Skeletal muscle tissue (tissue), 4 donors: ENCODE data around the gene CCN6. TPM values are rescaled to one million over a fixed set of nuclear protein-coding genes. Genes with fewer than 3 reads are reported as not detected.
A peak's percentile ranks its signal among the peaks of the same experiment; 100 is the strongest.

ENCODE experiments used
- H3K27ac ChIP-seq: one replicate; pipeline ENCODE4 v1.7.0; 2013; ENCODE audit warnings: mild to moderate bottlenecking, low read depth, low read length, inconsistent platforms
- H3K27me3 ChIP-seq, 3 donors: one replicate each; pipeline ENCODE4 v1.7.0; 2013; ENCODE audit warnings: low read length in 3 of 3; ENCODE audit not compliant: control insufficient read depth in 3 of 3, insufficient read depth in 3 of 3
- H3K36me3 ChIP-seq, 3 donors: one replicate each; pipeline ENCODE4 v1.7.0; 2013; ENCODE audit warnings: low read length in 3 of 3; ENCODE audit not compliant: control insufficient read depth in 3 of 3, insufficient read depth in 3 of 3
- H3K4me1 ChIP-seq, 3 donors: one replicate each; pipeline ENCODE4 v1.7.0; 2013; ENCODE audit warnings: low read length in 3 of 3, mild to moderate bottlenecking in 3 of 3; ENCODE audit not compliant: control insufficient read depth in 3 of 3, insufficient read depth in 3 of 3
- H3K4me3 ChIP-seq, 3 donors: one replicate each; pipeline ENCODE4 v1.7.0; 2013; ENCODE audit warnings: low read length in 3 of 3
- H3K9ac ChIP-seq, 3 donors: one replicate each; pipeline ENCODE4 v1.7.0; 2013; ENCODE audit warnings: low read length in 3 of 3, mild to moderate bottlenecking in 3 of 3, moderate library complexity in 2 of 3, low read depth in 1 of 3
- H3K9me3 ChIP-seq, 3 donors: one replicate each; pipeline ENCODE4 v1.7.0; 2013; ENCODE audit warnings: low read length in 3 of 3; ENCODE audit not compliant: control insufficient read depth in 3 of 3
- total RNA-seq: library from RNA; depleted of rRNA; stranded (reverse); fragments of >200 nt; gene quantifications from one replicate; pipeline ENCODE4 v1.2.3, GENCODE V29; 2014
- donor health status: Osteomylitis.

CCN6 gene
- total RNA-seq = not detected

DNA sequence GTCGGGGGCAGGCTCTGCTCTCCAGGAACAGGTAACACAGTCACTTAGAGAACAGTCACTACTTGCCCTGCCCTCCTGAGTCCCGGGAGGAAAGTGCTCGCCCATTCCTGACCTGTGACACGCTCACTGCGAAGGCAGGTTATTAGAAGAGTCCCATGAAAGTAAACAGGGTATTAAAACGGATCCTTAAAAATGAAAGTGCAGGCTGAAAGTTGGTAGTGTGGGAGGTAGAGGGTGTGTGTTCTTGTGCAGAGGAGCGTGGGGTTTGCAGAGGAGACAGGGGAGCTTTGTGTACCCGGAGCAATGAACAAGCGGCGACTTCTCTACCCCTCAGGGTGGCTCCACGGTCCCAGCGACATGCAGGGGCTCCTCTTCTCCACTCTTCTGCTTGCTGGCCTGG is at the start of gene CCN6:
Gene CCN6, plus strand, starts transcription at position 104 of the 400 bp plus-strand sequence. Its CDS starts 254 bp downstream, at position 358.
- Histone ChIP-seq H3K36me3 (no peaks in the 10 kb centered on the region), H3K4me3 (no peak within 1 kb of the TSS), H3K27me3 (no peaks in the 10 kb centered on the region), H3K9me3 (peaks cover 0 to 2% (median 0%) of the 10 kb centered on the region in 3 donors), H3K27ac (no peak within 1 kb of the TSS), H3K4me1 (no peaks in the 10 kb centered on the region), H3K9ac (no peak within 1 kb of the TSS)

GRCh38 chr6:112004201-112005012 is 49.5 kb upstream of the CCN6 start:
- H3K27ac ChIP-seq = peak overlapping the region; percentile 5
- H3K36me3 ChIP-seq = no peaks in the 10 kb centered on the region
- H3K9me3 ChIP-seq = no peaks in the 10 kb centered on the region
- peaks cover 0 to 2% (median 0%) of the 10 kb centered on the region in 3 donors for H3K4me1 ChIP-seq
- H3K27me3 ChIP-seq = no peaks in the 10 kb centered on the region
- H3K9ac ChIP-seq = no peak overlapping the region
- H3K4me3 ChIP-seq = no peak overlapping the region

DNA sequence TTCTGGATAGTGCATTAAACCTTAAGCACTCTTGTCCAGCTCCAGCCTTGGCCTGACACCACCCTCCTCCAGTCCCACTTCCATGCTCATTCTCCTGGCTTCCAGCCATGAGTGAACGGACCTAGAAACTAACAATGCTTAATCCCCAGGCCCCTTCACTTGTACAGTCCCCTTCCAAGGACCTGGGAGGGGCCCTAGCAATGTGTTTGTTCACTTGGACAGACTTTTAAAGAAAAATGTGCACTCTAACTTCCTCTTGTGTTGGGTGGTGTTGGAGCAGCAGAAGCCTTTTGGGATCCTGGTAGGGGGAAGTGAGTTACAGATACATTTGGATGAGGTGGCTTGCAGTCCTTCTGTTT is 48.9 kb upstream of the CCN6 start:
- Histone ChIP-seq H3K4me3 (no peak overlapping the region), H3K4me1 (peaks cover 0 to 2% (median 0%) of the 10 kb centered on the region in 3 donors), H3K36me3 (no peaks in the 10 kb centered on the region), H3K27ac (peak overlapping the region; percentile 5), H3K9me3 (no peaks in the 10 kb centered on the region), H3K9ac (no peak overlapping the region), H3K27me3 (no peaks in the 10 kb centered on the region)

DNA sequence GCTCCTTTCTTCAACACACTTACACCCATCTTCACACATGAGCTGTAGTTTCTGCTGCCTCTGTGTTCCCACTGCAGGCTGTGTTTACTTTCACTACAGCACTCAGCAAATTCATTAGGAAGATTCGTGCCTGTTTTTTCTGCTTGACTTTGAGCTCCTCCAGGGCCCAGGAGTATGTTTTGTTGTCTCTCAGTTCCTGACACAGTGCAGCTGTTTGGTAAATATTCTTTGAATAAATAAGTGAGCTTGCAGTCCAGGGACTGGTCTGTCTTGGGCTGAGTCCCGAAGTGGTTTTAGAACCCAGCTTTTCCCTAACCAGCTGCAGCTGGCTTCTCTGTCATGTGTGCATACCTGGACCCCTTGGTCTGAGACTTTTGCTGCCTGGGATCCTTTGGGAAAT is 46.6 kb upstream of the CCN6 start:
- Histone ChIP-seq H3K4me1 (peaks cover 0 to 2% (median 0%) of the 10 kb centered on the region in 3 donors), H3K9me3 (no peaks in the 10 kb centered on the region), H3K27ac (no peak overlapping the region), H3K4me3 (no peak overlapping the region), H3K36me3 (no peaks in the 10 kb centered on the region), H3K27me3 (no peaks in the 10 kb centered on the region), H3K9ac (no peak overlapping the region)

- Histone ChIP-seq H3K36me3 (no peaks in the 10 kb centered on the region), H3K4me3 (no peak overlapping the region), H3K9me3 (no peaks in the 10 kb centered on the region), H3K27ac (no peak overlapping the region), H3K27me3 (no peaks in the 10 kb centered on the region), H3K4me1 (peaks cover 0 to 2% (median 0%) of the 10 kb centered on the region in 3 donors), H3K9ac (no peak overlapping the region)
These were observed 46.1 kb upstream of the CCN6 start for GRCh38 chr6:112007805-112008204.

GRCh38 chr6:112008482-112008881 is 45.4 kb upstream of the CCN6 start:
- Histone ChIP-seq H3K36me3 (no peaks in the 10 kb centered on the region), H3K9me3 (no peaks in the 10 kb centered on the region), H3K9ac (no peak overlapping the region), H3K4me3 (no peak overlapping the region), H3K27ac (no peak overlapping the region), H3K27me3 (no peaks in the 10 kb centered on the region), H3K4me1 (peaks cover 0 to 2% (median 0%) of the 10 kb centered on the region in 3 donors)

GRCh38 chr6:112010328-112010727 is 43.6 kb upstream of the CCN6 start:
- H3K36me3 ChIP-seq = no peaks in the 10 kb centered on the region
- no peak overlapping the region for H3K9ac ChIP-seq
- H3K27ac ChIP-seq = no peak overlapping the region
- no peaks in the 10 kb centered on the region for H3K27me3 ChIP-seq
- no peaks in the 10 kb centered on the region for H3K9me3 ChIP-seq
- no peak overlapping the region for H3K4me3 ChIP-seq
- peaks cover 0 to 2% (median 0%) of the 10 kb centered on the region in 3 donors for H3K4me1 ChIP-seq

- no peak overlapping the region for H3K27ac ChIP-seq
- no peak overlapping the region for H3K9ac ChIP-seq
- no peaks in the 10 kb centered on the region for H3K27me3 ChIP-seq
- no peaks in the 10 kb centered on the region for H3K9me3 ChIP-seq
- H3K36me3 ChIP-seq = no peaks in the 10 kb centered on the region
- H3K4me1 ChIP-seq = peaks cover 2 to 8% (median 5%) of the 10 kb centered on the region in 3 donors
- no peak overlapping the region for H3K4me3 ChIP-seq
These were observed 40.9 kb upstream of the CCN6 start for GRCh38 chr6:112013051-112013450.

DNA sequence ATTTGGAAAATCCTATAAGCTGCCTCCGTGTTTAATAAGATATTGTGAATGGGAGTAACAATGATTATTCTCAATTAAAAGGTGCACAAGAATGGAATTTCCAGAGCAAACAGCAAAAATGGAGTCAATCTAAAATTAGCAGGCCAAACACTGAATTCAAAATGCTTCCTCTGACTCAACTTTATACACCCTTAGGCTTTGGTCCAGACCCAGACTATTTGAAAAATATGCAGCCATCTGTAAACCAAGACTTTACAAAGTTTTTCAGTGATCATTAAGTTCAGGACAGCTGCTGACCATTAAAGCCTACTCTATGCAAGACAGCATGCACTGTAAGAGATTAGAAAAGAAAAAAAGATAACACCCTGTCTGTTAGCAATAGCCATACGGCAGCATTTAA is 39.4 kb upstream of the CCN6 start:
- H3K9ac ChIP-seq = no peak overlapping the region
- no peaks in the 10 kb centered on the region for H3K27me3 ChIP-seq
- H3K27ac ChIP-seq = peak overlapping the region; percentile 28
- H3K4me3 ChIP-seq = no peak overlapping the region
- no peaks in the 10 kb centered on the region for H3K9me3 ChIP-seq
- no peaks in the 10 kb centered on the region for H3K36me3 ChIP-seq
- peaks cover 8 to 19% (median 17%) of the 10 kb centered on the region in 3 donors for H3K4me1 ChIP-seq

DNA sequence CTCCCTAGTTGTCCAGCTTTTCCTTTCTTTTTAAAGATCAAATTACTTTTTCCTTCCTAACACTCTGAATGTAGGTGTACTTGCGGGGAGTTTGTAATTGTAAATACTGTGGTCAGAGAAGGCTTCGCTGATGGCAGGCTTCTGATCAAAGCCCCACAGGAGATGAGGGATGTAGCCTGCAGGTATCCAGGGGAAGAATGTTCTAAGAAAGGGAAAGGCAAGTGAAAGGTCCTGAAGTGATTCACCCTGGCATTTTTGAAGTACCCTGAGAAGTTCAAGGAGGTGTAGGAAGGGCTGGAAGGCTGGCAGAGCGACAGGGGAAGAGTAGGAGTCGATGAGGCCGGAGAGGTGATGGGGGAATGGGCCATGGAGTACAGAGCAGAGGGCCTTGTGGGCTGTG is 38.2 kb upstream of the CCN6 start:
- Histone ChIP-seq H3K9me3 (no peaks in the 10 kb centered on the region), H3K4me3 (no peak overlapping the region), H3K36me3 (no peaks in the 10 kb centered on the region), H3K27ac (no peak overlapping the region), H3K4me1 (peaks cover 13 to 21% (median 20%) of the 10 kb centered on the region in 3 donors), H3K27me3 (no peaks in the 10 kb centered on the region), H3K9ac (no peak overlapping the region)
